ENCODE measurements around the gene KLHL33.

The KLHL33 gene

DNA sequence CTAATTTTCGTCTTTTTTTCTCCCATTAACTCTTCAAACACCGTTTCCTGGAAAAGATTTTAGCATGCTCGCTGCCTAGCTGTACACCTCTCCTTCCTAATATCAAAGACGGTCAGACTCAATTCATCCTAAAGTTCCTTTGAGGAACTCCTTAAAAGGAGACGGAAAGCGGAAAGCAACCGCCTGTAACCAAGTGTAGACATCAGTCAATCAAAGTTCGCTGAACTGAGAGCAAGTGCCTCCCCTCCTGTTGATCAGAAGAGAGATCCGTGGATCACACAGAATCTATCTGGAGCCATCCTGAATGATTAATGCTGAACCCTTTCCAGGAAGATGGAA is 22.3 kb downstream of the KLHL33 start:
- H3K4me3 ChIP-seq (ENCODE audit: insufficient read depth, low read depth, low read length), result peak overlapping the region; percentile 89
- H3K27ac ChIP-seq (ENCODE audit: insufficient read depth, low read depth, low read length, poor library complexity, severe bottlenecking), result no peak overlapping the region
- peaks cover 4% of the 10 kb centered on the region for H3K4me1 ChIP-seq (ENCODE audit: control insufficient read depth, insufficient read depth, low read length)
- 4% methylated on average over 9 of the region's 9 CpGs for WGBS, 2 experiments
- H3K27me3 ChIP-seq (ENCODE audit: control insufficient read depth, insufficient read depth, low read length, poor library complexity, severe bottlenecking), result no peaks in the 10 kb centered on the region
- H3K36me3 ChIP-seq (ENCODE audit: control insufficient read depth, insufficient read depth, low read length), result no peaks in the 10 kb centered on the region
- H3K9me3 ChIP-seq (ENCODE audit: control insufficient read depth, low read length), result no peaks in the 10 kb centered on the region

DNA sequence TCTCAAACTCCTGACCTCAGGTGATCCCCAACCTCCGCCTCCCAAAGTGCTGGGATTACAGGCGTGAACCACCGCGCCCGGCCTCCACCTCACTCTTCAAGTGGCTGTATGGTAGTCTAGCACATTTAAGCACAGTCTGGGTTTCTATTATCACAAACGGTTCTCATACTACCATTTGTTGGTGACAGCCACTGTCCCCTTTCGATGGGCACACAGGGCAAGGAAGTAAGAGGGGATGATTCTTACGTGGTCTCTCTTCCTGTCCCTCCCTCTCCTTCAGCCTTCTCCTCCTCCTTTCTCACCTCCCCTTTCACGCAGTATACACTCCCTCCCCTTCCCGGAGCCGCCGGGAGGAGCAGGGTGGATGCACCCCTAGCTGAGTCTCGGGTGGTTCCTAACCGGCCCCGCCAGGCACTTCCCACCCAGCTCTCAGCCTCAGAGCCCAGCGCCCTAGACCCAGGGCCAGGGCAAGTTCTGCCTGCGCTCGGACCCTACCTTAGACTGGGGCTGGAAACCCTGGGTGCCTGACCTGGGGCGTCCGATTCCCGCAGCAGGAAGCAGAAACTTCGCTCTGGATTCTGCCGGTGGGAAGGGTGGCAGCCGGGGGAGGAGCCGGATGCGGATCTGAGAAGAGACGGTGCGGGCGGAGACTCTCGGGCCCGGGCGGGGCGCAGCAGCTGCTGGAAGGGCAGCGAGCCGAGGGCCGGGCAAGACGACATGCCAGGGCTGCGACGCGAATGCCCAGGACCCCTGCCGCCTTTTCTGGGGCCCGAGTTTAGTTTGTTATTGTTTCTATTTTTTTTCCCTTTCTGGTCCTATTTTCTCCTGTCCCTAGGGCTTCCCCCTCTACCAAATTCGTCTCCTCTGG is 22.9 kb downstream of the KLHL33 start, which contains the start of gene TEP1:
Gene TEP1 (minus strand): TSS at position 626 of the 868 bp plus-strand sequence. CDS start 5,062 bp downstream, outside the sequence.
- Histone ChIP-seq H3K4me1 (ENCODE audit: control insufficient read depth, insufficient read depth, low read length) (peaks cover 4% of the 10 kb centered on the region), H3K4me3 (ENCODE audit: insufficient read depth, low read depth, low read length) (peak within 1 kb of the TSS; percentile 89), H3K36me3 (ENCODE audit: control insufficient read depth, insufficient read depth, low read length) (no peaks in the 10 kb centered on the region), H3K9me3 (ENCODE audit: control insufficient read depth, low read length) (no peaks in the 10 kb centered on the region), H3K27ac (ENCODE audit: insufficient read depth, low read depth, low read length, poor library complexity, severe bottlenecking) (peak within 1 kb of the TSS; percentile 78), H3K27me3 (ENCODE audit: control insufficient read depth, insufficient read depth, low read length, poor library complexity, severe bottlenecking) (no peaks in the 10 kb centered on the region)
- WGBS, 2 experiments, result 0 to 1% methylated on average over 43 of the region's 43 CpGs

DNA sequence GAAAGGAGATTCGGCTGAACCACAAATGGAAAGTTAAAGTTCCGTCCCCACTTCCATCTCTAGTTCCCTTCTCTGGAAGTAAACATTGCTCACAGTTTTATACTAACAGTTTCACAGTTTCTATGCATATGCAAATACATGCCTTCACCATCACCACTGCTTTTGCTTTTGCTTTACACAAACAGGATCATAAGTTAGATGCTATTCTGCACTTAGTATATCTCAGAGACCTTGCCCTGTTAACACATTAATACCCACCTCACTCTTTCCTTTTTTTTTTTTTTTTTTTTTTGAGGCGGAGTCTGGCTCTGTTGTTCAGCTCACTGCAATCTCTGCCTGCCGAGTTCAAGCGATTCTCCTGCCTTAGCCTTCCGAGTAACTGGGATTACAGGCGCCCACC is 23.6 kb downstream of the KLHL33 start:
- Histone ChIP-seq H3K36me3 (ENCODE audit: control insufficient read depth, insufficient read depth, low read length) (peaks cover 5% of the 10 kb centered on the region), H3K27me3 (ENCODE audit: control insufficient read depth, insufficient read depth, low read length, poor library complexity, severe bottlenecking) (no peaks in the 10 kb centered on the region), H3K27ac (ENCODE audit: insufficient read depth, low read depth, low read length, poor library complexity, severe bottlenecking) (no peak overlapping the region), H3K9me3 (ENCODE audit: control insufficient read depth, low read length) (no peaks in the 10 kb centered on the region), H3K4me3 (ENCODE audit: insufficient read depth, low read depth, low read length) (peak overlapping the region; percentile 89), H3K4me1 (ENCODE audit: control insufficient read depth, insufficient read depth, low read length) (peaks cover 4% of the 10 kb centered on the region)
- 14 to 19% methylated on average over 6 to 7 of the region's 7 CpGs for WGBS, 2 experiments

DNA sequence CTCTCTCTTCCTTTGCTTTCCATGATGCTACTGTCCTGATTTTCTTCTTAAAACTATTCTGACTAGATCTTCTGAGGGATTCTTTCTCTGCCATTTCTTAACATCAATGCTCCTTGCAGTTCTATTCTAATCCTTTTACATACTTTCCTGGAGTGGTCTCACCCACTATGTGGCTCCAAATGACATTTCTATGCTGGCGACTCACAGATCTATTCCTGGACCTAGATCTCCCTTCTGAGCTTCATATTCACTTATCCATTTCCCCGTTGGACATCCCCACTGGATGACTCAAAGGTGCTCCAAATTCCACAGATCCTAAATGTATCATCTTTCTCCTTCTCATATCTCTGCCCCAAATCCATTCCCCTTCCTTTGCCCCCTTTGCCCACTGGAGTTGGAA is 26.7 kb downstream of the KLHL33 start:
- H3K4me1 ChIP-seq (ENCODE audit: control insufficient read depth, insufficient read depth, low read length), result peaks cover 4% of the 10 kb centered on the region
- H3K9me3 ChIP-seq (ENCODE audit: control insufficient read depth, low read length), result no peaks in the 10 kb centered on the region
- no peak overlapping the region for H3K4me3 ChIP-seq (ENCODE audit: insufficient read depth, low read depth, low read length)
- WGBS, 2 experiments, result 93 to 94% methylated on average over 2 of the region's 2 CpGs
- peaks cover 9% of the 10 kb centered on the region for H3K36me3 ChIP-seq (ENCODE audit: control insufficient read depth, insufficient read depth, low read length)
- H3K27ac ChIP-seq (ENCODE audit: insufficient read depth, low read depth, low read length, poor library complexity, severe bottlenecking), result no peak overlapping the region
- no peaks in the 10 kb centered on the region for H3K27me3 ChIP-seq (ENCODE audit: control insufficient read depth, insufficient read depth, low read length, poor library complexity, severe bottlenecking)

DNA sequence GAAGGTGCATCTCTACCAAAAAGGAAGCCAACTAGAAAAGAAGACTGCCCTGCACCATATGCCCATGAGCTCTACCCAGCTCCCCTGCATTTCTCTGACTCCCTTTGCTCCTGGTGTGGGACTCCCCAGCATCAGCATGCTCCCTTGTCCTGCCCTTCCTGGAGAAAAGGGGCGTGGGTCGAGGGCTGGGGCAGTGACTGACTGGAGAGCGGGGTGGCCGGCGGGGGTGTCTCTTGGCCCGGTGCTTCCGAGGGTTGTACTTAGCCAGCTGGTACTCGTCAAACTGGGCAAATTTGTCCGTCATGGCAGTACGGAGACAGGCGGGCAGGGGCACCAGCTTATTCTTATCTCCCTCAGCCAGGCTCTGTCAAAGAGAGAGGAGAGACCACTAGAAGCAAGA is 32.4 kb downstream of the KLHL33 start:
- Histone ChIP-seq H3K27ac (ENCODE audit: insufficient read depth, low read depth, low read length, poor library complexity, severe bottlenecking) (no peak overlapping the region), H3K4me3 (ENCODE audit: insufficient read depth, low read depth, low read length) (no peak overlapping the region), H3K9me3 (ENCODE audit: control insufficient read depth, low read length) (no peaks in the 10 kb centered on the region), H3K36me3 (ENCODE audit: control insufficient read depth, insufficient read depth, low read length) (peaks cover 14% of the 10 kb centered on the region), H3K4me1 (ENCODE audit: control insufficient read depth, insufficient read depth, low read length) (no peaks in the 10 kb centered on the region), H3K27me3 (ENCODE audit: control insufficient read depth, insufficient read depth, low read length, poor library complexity, severe bottlenecking) (no peaks in the 10 kb centered on the region)
- WGBS, 2 experiments, result 93 to 95% methylated on average over 11 of the region's 11 CpGs

DNA sequence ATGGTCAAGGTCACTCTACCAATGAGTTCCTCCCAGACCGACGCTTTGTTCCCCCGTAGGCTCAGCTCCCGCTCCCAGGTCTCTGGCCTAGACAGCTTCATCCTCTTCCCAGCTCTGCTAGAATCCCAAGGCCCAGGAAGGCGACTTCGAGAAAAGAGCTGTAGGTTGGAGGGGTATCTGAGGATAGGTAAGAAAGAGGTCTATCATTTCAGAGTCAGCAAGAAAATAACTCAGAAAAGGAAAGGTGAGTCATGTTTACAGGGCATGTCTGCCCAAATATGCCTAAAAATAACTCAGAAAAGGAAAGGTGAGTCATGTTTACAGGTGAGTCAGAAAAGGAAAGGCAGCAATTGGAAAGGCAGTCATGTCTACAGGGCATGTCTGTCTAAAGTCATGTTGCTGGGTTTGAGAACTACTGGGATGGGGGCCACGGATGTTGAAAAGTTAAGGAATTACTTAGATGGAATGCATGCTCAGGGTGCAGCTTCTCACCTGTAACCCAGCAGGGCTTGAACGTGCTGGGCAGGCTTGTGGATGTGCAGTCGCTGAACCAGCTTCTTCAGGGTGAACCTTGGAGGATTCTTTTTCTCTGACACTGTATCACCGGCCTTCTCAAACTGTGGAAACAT is 34.9 kb downstream of the KLHL33 start:
- Histone ChIP-seq H3K4me1 (ENCODE audit: control insufficient read depth, insufficient read depth, low read length) (no peaks in the 10 kb centered on the region), H3K36me3 (ENCODE audit: control insufficient read depth, insufficient read depth, low read length) (peaks cover 7% of the 10 kb centered on the region), H3K27me3 (ENCODE audit: control insufficient read depth, insufficient read depth, low read length, poor library complexity, severe bottlenecking) (no peaks in the 10 kb centered on the region), H3K4me3 (ENCODE audit: insufficient read depth, low read depth, low read length) (no peak overlapping the region), H3K27ac (ENCODE audit: insufficient read depth, low read depth, low read length, poor library complexity, severe bottlenecking) (no peak overlapping the region), H3K9me3 (ENCODE audit: control insufficient read depth, low read length) (no peaks in the 10 kb centered on the region)
- WGBS, 2 experiments, result 92 to 97% methylated on average over 10 of the region's 10 CpGs

DNA sequence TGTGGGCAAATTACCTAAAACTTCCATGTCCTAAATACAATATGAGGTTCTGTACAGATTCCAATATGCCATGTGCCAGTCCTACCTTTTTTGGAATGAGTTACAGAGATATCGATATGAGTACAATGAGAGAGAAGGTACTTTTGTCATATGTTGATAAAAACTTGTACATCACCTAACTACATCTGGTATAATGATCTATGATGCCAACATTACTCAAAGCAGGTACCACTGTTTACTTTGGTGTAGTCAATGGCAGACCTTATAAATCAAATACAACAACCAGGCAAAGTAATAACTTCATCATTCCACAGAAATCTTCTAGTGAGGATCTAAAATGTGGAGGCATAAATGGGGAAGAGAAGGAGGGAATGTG is 35.4 kb downstream of the KLHL33 start:
- Histone ChIP-seq H3K27me3 (ENCODE audit: control insufficient read depth, insufficient read depth, low read length, poor library complexity, severe bottlenecking) (no peaks in the 10 kb centered on the region), H3K9me3 (ENCODE audit: control insufficient read depth, low read length) (no peaks in the 10 kb centered on the region), H3K4me1 (ENCODE audit: control insufficient read depth, insufficient read depth, low read length) (no peaks in the 10 kb centered on the region), H3K27ac (ENCODE audit: insufficient read depth, low read depth, low read length, poor library complexity, severe bottlenecking) (no peak overlapping the region), H3K36me3 (ENCODE audit: control insufficient read depth, insufficient read depth, low read length) (peaks cover 5% of the 10 kb centered on the region), H3K4me3 (ENCODE audit: insufficient read depth, low read depth, low read length) (no peak overlapping the region)
- 80% methylated on average over 1 of the region's 1 CpG; no CpG with 5 or more reads in 1 of the 2 experiments for WGBS, 2 experiments

DNA sequence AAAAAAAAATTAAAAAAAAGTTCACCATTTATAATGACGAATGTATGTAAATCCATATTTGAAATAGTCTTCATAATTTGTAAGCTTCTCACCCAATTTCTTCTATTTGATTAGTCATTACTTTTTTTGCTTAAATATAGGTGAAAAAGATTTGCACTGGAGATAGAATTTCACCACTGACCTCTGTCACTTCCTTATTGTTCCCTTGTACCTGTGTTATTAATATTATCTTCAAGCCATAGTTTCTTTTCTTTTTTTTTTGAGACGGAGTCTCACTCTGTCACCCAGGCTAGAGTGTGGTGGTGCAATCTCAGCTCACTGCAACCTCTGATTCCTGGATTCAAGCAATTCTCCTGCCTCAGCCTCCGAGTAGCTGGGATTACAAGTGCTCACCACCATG is 38.5 kb downstream of the KLHL33 start:
- no peak overlapping the region for H3K4me3 ChIP-seq (ENCODE audit: insufficient read depth, low read depth, low read length)
- H3K27me3 ChIP-seq (ENCODE audit: control insufficient read depth, insufficient read depth, low read length, poor library complexity, severe bottlenecking), result no peaks in the 10 kb centered on the region
- no peaks in the 10 kb centered on the region for H3K9me3 ChIP-seq (ENCODE audit: control insufficient read depth, low read length)
- peaks cover 5% of the 10 kb centered on the region for H3K36me3 ChIP-seq (ENCODE audit: control insufficient read depth, insufficient read depth, low read length)
- no peaks in the 10 kb centered on the region for H3K4me1 ChIP-seq (ENCODE audit: control insufficient read depth, insufficient read depth, low read length)
- WGBS, 2 experiments, result 79 to 98% methylated on average over 2 to 3 of the region's 3 CpGs
- H3K27ac ChIP-seq (ENCODE audit: insufficient read depth, low read depth, low read length, poor library complexity, severe bottlenecking), result no peak overlapping the region

DNA sequence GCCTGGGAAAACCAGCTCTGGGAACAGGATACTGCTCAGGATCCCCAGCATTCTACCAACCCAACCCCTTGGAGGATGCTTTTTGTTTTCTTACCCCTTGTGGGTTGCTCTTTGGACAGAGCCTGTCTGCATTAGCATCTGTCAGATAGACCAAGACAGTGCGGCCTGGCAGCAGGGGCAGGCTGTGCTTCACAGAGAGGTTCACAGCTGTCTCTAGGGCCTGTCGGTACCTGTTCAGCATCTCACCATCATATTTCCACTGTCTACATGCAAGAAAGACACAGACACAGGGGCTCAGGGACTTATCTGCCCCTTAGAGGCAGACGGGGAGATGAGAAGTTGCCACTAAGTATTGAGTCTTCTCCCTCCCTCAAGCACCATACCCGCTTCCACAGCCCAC is 44.5 kb downstream of the KLHL33 start:
- H3K9me3 ChIP-seq (ENCODE audit: control insufficient read depth, low read length), result no peaks in the 10 kb centered on the region
- whole genome bisulfite sequencing, 2 experiments, result 94 to 95% methylated on average over 4 of the region's 4 CpGs
- H3K27me3 ChIP-seq (ENCODE audit: control insufficient read depth, insufficient read depth, low read length, poor library complexity, severe bottlenecking), result no peaks in the 10 kb centered on the region
- no peaks in the 10 kb centered on the region for H3K4me1 ChIP-seq (ENCODE audit: control insufficient read depth, insufficient read depth, low read length)
- H3K4me3 ChIP-seq (ENCODE audit: insufficient read depth, low read depth, low read length), result no peak overlapping the region
- no peak overlapping the region for H3K27ac ChIP-seq (ENCODE audit: insufficient read depth, low read depth, low read length, poor library complexity, severe bottlenecking)
- peaks cover 19% of the 10 kb centered on the region for H3K36me3 ChIP-seq (ENCODE audit: control insufficient read depth, insufficient read depth, low read length)

DNA sequence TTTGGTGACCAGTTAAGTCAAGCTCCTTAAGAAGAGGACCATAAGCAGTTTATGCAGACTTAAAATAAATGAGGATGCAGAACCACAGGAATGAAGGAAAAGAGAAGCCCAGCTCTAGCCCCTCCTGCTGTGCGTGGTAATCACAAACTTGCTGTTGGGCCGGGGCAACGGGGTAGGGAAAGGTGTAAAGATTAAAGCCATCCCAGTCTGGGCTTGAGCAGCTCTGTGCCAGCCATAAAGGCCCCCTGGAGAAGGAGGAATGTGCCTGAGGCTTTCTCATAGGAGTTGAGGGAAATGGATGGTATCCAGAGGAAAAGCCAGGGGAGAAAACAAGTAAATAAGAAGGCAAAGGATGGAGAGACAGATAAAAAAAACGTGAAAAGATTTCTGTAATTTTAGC is 47.8 kb downstream of the KLHL33 start:
- Histone ChIP-seq H3K27me3 (ENCODE audit: control insufficient read depth, insufficient read depth, low read length, poor library complexity, severe bottlenecking) (no peaks in the 10 kb centered on the region), H3K9me3 (ENCODE audit: control insufficient read depth, low read length) (no peaks in the 10 kb centered on the region), H3K4me1 (ENCODE audit: control insufficient read depth, insufficient read depth, low read length) (no peaks in the 10 kb centered on the region), H3K27ac (ENCODE audit: insufficient read depth, low read depth, low read length, poor library complexity, severe bottlenecking) (no peak overlapping the region), H3K4me3 (ENCODE audit: insufficient read depth, low read depth, low read length) (no peak overlapping the region), H3K36me3 (ENCODE audit: control insufficient read depth, insufficient read depth, low read length) (peaks cover 20% of the 10 kb centered on the region)
- 30 to 38% methylated on average over 4 of the region's 4 CpGs for WGBS, 2 experiments
